ENCODE results near the gene GPR26.
"Not testable (repeated sequence)": the region's sequence is repeated elsewhere in the genome, so short reads cannot be mapped to it uniquely, and the experiment has no call there.

Gene GPR26

GRCh38 chr10:123717336-123717735 lies 51.2 kb downstream of the GPR26 start:
- DNase-seq (ENCODE audit: low read depth): no peak

GRCh38 chr10:123718544-123719060 lies 52.4 kb downstream of the GPR26 start:
- no peak for DNase-seq (ENCODE audit: low read depth)

GRCh38 chr10:123720536-123720935 lies 54.4 kb downstream of the GPR26 start:
- no peak for DNase-seq (ENCODE audit: low read depth)

- no peak for DNase-seq (ENCODE audit: low read depth)
Measured at GRCh38 chr10:123721441-123722049, 55.4 kb downstream of the GPR26 start.

DNA sequence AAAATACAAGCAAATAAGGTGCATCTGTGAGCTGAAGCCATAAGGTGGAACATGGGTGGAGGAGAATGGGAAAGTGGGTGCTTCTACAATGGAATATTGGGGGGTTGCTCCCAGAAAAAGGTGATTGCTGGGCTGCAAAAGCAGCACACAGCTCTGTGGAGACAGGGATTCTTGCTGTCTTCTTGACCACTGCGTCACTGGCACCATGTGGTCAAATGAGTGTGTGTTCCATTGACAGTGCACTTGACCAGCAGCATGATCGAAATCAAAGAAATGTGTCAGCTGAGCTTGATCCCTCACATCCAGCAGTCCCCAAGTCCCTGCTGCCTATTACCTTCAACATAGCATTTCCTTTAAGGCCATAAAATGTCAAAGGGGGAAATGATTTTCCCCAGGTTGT lies 56.2 kb downstream of the GPR26 start:
- DNase-seq (ENCODE audit: low read depth): no peak

- no peak for DNase-seq (ENCODE audit: low read depth)
Measured at GRCh38 chr10:123724747-123725146, 58.6 kb downstream of the GPR26 start.

DNA sequence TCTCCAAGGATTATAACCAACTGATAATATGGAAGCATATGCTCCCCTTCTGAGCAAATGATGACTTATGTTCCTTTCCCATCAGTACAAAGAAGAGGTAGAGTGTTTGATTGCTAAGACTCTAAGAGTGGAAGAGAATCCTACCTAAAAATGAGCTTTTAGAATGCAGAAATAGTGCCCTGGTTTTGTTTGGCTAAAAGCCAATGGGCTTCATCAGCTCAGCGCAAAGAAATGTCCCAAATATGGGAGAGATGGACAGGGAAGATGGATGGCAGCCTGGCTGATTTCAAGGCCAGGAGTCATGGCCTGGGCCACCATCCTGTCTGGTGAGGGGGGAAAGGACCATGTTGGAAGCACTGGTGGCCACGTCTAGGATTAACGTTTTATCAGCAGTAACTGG lies 60.2 kb downstream of the GPR26 start:
- DNase-seq (ENCODE audit: low read depth): no peak

DNA sequence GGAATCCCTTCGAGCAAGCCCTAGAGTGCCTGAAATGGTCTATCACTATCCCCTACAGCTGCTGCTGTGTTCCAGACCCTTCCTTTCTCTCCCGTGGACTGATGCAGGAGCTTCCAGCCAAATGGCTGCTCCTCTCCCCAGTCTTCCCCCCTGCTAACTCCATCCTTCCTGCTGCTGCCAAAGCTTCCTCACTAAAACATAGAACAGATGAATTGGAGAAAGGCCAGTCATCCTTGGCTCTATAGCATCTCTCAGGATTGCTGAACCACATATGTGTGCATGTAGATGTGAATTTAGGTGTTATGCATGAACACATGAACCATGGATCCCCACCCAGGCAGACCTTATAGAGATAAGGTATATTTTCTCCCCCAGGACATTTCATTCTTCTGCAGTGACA lies 60.7 kb downstream of the GPR26 start:
- no peak for DNase-seq (ENCODE audit: low read depth)

DNA sequence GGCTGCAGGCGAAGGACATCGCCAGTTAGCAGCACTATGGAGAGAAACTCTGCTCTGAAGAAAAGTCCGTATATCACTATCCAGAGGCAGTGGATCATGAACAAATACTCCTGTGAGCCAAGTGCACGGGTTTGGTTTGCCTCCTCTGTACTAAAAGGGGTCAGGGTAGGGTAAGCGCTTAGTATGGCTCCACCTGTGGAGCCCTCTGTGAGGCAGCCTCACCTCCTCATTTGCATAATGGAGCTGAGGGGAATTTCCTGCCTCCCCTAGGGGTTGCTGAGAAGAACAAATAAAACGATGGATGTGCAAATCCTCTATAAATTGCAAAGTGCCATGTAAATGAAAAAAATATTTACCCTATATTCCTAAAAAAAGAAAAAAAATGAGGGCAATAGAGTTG lies 63.4 kb downstream of the GPR26 start:
- no peak for DNase-seq (ENCODE audit: low read depth)

- DNase-seq (ENCODE audit: low read depth): not testable (repeated sequence)
Measured at GRCh38 chr10:123736917-123737316, 70.8 kb downstream of the GPR26 start.

DNA sequence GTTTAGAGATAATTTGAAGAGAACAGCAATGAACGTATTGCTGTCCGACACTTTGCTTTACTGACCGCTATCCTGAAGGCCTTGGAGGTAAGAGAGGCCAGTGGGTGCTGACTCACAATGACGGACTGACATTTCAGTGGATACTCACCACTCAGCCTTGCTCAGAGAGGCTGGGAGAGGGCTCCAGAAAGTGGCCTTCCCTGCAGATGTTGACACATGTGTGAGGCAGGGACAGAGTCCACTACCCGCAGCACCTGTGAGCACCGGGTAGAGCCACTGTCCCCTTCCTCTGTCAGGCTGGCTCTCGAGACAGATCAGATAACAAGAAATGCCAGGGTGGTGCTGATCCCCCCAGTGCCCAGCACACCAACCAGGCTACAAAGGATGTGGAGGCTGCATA lies 75.0 kb downstream of the GPR26 start:
- DNase-seq (ENCODE audit: low read depth): no peak

DNA sequence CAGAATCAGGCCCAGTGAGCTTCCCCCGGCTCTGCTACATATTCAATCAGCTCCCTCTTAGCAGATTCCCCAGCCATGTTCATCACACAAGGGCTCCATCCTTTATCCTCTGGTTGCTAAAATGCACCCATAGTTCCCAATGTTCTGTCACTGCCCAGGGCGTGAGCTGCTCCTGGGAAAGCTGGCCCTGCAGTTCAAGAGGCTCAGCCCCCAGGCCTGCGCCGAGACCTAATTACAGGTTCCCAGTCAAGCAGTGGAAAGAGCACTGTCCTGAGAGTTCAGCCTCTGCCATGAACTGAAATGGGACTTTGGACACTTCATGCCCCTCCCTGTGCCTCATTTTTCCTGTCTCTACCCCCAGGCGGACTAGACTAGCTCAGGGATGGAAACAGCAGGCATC lies 75.6 kb downstream of the GPR26 start:
- no peak for DNase-seq (ENCODE audit: low read depth)

GRCh38 chr10:123742751-123743440 lies 76.7 kb downstream of the GPR26 start:
- DNase-seq (ENCODE audit: low read depth): no peak

DNA sequence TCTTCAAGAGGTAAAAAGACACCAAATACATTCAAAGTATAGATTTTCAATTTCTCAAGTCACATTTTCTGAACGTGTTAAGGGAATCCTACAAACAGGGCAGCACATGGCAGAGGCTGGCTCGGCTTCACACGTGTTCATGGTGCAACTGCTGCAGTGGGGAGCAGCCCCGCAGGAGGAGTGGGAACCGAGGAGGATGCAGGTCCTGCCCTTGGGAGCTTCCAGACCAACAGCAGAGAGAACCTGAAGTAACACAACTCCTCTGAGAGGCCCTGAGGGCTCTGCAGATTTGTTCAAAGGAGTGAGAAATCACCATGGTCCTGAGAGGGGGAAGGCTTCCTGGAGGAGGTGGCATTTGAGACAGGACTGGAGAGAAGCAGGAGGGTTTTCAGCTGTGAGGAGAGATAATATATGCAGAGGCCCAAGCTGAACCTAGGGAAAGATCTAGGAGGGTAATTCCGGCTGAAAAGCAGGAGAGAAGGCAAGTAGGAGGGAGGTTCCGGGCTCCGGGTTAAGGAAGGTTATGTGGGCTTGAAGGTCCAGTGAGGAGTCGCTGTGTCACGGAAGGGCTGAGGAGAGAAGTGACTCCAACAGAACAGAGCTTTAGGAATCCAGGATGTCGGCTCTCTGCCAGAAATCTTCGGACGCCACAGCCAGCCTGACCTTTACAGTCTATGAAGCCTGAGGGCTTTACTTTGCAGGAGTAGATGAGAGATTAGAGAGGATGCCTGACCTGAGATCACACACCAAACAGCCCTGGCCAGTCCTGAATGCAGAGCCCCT lies 77.5 kb downstream of the GPR26 start:
- no peak for DNase-seq (ENCODE audit: low read depth)

GRCh38 chr10:123744224-123744536 lies 78.0 kb downstream of the GPR26 start:
- no peak for DNase-seq (ENCODE audit: low read depth)
